Subcutaneous adipose tissue (tissue), 4 donors: Measurements from ENCODE around the gene HLA-DRB1. TPM values are rescaled to one million over a fixed set of nuclear protein-coding genes. Genes with fewer than 3 reads are reported as not detected.

Experiments used
- total RNA-seq, 4 donors: library from RNA; depleted of rRNA; stranded (reverse); fragments of >200 nt; gene quantifications; one replicate each; pipeline ENCODE4 v1.1.0, GENCODE V29; 2016
- TF ChIP-seq, protein P1 (sequence below): fragments of 450-650 bp; IDR thresholded peaks from one replicate; pipeline ENCODE4 v1.5.1; 2016; ENCODE audit warnings: low read depth, mild to moderate bottlenecking, control low read depth, antibody characterized with exemption, moderate library complexity

HLA-DRB1 gene
- total RNA-seq, 4 donors from 2014 or later = 51.1 to 143 (median 85.6) TPM

DNA sequence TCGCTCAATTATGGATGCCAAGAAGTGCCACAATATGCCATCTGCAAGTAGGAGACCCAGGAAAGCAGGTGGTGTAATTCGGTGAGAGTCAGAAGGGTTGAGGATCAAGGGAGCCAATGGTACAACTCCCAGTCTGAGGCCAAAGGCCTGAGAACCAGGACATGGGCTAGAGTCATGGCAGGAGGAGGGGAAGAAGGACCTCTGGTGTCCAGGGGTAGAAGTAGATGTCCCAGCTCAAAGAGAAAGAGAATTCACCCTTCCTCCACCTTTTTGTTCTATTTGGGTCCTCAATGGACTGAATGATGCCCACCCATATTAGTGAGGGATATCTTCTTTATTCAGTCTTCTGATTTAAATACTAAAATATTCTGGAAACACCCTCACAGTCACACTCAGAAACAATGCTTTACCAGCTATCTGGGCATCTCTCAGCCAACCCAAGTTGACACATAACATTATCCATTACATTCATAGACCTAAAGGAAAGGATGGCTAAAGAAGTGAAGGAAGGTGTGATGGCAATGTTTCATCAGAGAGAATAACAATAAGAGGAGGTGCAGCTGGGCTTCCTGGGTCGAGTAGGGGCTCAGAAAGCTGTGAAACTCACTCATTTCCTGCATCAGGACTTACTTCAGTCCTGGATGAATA is 26.4 kb upstream of the HLA-DRB1 start:
- TF ChIP-seq, protein P1, sequence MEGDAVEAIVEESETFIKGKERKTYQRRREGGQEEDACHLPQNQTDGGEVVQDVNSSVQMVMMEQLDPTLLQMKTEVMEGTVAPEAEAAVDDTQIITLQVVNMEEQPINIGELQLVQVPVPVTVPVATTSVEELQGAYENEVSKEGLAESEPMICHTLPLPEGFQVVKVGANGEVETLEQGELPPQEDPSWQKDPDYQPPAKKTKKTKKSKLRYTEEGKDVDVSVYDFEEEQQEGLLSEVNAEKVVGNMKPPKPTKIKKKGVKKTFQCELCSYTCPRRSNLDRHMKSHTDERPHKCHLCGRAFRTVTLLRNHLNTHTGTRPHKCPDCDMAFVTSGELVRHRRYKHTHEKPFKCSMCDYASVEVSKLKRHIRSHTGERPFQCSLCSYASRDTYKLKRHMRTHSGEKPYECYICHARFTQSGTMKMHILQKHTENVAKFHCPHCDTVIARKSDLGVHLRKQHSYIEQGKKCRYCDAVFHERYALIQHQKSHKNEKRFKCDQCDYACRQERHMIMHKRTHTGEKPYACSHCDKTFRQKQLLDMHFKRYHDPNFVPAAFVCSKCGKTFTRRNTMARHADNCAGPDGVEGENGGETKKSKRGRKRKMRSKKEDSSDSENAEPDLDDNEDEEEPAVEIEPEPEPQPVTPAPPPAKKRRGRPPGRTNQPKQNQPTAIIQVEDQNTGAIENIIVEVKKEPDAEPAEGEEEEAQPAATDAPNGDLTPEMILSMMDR = no peak

DNA sequence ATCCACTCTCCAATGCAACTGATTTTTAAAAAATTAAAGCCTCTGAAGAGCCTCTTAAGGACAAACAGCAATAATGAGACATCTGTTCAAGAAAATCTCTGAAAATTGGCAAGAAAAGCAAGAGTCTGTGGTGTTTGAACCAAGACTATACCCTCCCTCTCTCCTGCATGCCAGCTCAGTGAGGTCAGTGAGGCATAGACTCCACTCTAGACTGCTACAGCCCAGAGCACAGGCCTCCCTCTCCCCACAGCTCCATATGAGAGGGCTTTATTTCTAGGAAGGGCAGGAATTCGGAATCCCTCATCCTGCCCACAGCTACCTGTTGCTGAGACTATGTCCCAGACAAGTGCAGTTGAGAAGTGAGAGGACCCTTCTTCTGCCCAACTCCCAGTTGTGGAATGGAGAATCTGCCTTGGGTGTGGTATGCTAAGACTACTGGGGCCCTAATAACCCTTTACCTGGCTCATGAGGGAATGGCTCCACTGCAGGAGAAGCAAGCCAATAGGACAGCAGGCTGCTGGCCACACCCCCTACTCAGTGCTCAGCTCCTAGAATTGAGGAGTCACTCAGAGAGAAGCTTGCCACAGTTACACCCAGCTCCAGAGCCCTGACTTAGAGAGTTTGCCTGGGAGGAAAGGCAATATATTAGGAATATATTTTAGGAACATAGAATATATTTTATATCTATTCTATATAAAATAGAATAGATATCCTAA is 24.9 kb upstream of the HLA-DRB1 start:
- TF ChIP-seq, protein P1 = no peak

DNA sequence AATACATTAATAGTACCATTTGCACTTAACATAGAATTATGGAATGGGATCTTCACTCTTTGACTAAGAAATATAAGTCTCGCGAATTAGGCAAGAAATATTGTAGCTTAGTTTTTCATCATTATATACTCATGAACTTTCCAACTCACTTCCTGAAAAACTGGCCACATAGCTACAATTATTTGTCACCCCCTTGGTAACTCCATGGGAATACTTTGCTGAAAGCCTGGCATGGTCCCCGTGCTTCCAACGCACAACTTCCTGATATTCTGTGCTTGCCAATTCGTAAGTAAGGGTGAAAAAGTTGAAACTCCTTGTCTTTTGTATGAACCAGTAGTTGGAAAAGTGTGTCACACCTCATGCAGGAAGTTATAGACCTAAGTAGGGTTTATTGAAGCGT is 23.8 kb upstream of the HLA-DRB1 start:
- TF ChIP-seq, protein P1 = no peak

DNA sequence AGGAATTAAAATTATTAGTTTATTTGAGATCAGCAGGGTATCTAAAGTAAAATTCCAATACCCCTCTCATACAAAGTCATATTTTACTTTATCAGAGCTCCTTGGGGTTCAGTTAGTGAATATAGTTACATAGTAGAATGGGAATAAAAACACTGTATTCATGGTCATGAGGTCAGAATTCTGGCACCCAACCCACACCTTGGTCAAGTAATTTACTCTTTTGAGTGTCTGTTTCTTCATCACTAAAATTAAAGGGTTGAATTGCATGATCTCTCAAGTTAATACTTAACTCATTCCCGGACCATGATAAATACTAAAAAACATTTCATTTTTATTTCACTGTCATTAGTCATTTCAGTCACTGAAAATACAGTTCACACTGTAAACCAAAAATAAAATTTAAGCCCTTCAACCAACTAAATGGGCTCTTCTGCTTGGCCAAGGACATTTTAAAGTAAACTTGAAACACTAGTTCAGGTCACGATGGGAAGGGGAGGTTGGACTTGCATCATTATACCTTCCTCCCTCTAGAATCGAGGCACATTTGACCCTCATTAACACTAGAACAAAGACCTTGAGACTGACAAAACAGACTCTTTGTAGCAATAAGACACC is 21.1 kb upstream of the HLA-DRB1 start:
- TF ChIP-seq, protein P1 = no peak

DNA sequence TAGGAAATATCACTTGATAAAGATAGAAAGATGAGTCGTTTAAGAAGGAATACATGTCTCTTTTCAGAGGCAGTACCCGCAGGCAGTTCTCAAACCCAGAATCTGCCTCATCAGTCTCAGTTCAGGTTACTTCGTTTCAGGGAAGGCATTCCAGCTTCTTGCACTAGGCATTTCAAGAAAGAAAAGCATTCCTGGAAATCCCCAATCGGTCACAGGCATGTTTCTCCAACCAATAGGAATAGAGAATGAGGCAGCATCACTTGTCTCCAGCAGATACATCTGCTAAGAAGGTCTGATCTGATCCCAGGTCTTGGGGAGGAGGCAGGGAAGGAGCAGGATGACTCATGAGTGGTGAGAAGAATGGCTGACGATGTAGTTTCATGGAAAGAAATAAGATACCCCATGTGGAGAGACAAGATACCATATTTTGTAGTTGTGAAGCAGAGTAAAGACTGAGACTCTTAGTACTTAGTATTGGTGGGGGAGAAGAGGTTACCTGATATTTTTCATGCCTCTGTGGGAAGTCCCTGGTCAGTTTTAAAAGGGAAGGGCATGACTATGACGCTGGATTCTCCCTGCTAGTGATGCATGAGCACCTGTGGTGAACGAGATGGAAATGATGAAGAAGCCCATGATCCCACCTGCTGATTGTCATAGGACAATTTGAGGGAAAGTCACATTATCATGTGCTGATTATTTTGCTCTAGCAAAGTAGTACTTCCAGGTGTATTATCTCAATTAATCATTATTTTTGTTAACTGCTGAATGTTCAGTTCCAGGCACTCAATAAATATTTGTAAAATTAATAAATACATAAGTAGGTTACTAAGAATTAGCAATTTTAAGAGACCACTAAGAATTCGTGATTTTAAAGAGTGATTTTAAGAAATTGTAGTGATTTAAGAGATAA is 20.3 kb upstream of the HLA-DRB1 start:
- TF ChIP-seq, protein P1 = no peak

DNA sequence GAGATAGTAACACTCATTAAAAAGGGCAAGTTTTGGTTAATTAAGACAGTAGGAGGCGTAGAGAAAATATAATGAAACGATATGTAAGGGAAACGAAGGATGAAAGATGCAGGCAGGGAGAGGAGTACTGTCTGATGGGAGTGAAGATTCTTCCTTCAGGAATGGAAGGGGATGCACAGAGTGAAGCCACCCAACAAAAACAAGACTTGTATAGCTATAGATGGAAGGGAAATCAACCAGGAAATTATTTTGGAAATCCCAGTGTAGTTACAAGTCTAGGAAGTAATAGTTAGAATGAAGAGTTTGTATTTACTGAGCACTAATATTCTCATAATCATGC is 19.7 kb upstream of the HLA-DRB1 start:
- TF ChIP-seq, protein P1 = no peak
